Erythroblast (primary cell): ENCODE measurements around the gene RGS7.

Experiments used
- GATA1 ChIP-seq: IDR thresholded peaks from 2 replicates; pipeline ENCODE4 v1.6.1; 2011; ENCODE audit warnings: low read depth, mild to moderate bottlenecking, control low read depth, low read length, moderate library complexity
- POLR2A ChIP-seq: IDR thresholded peaks from 2 replicates; pipeline ENCODE4 v1.6.1; 2011; ENCODE audit warnings: mild to moderate bottlenecking, low read length

GRCh38 chr1:240843798-240844197 is 513.2 kb downstream of the RGS7 start:
- no peak for TF ChIP-seq POLR2A
- TF ChIP-seq GATA1 = no peak
